SK-N-SH (cell line): ENCODE measurements around the gene HS2ST1. TPM values are rescaled to one million over a fixed set of nuclear protein-coding genes. Genes with fewer than 3 reads are reported as not detected.

Source experiments
- CTCF ChIA-PET: fragments of 300-600, 350-600 bp; formaldehyde crosslinking; extraction: SDS; loops from one replicate; lab custom pipeline; 2021; lab: Yijun Ruan, JAX
- POLR2A ChIA-PET: fragments of 350-600 bp; sonication (Branson Sonifier 250); formaldehyde crosslinking; extraction: SDS; loops from one replicate; lab custom pipeline; 2020; ENCODE audit warnings: antibody characterized with exemption, inconsistent platforms; lab: Yijun Ruan, JAX
- DNase-seq: peaks from one replicate; pipeline ENCODE4 v3.0.0; 2012
- H2AFZ ChIP-seq: fragments of 200-600 bp; sonication (generic); 2 replicates; pipeline ENCODE4 v1.8.1; 2016; ENCODE audit warnings: antibody characterized with exemption, mild to moderate bottlenecking, low read depth
- H3F3A ChIP-seq: fragments of 200-600 bp; sonication (generic); replicated peaks from 2 replicates; pipeline ENCODE3; 2016; ENCODE audit warnings: antibody characterized with exemption, mild to moderate bottlenecking; ENCODE audit not compliant: insufficient read depth
- H3K27ac ChIP-seq, 2 experiments: fragments of 200-500 bp in 1 of 2; fragments of 200-600 bp in 1 of 2; sonication (Bioruptor generic) in 1 of 2; sonication (generic), shearing (Covaris generic) in 1 of 2; 2 replicates each; pipeline versions ENCODE4 v1.5.1 to v1.6.1; 2014 to 2016; ENCODE audit warnings: low read depth in 2 of 2, inconsistent platforms in 1 of 2, low read length in 1 of 2, mild to moderate bottlenecking in 1 of 2, mixed read lengths in 1 of 2
- H3K27me3 ChIP-seq: fragments of 200-600 bp; sonication (generic), shearing (Covaris generic); 2 replicates; pipeline ENCODE4 v1.6.1; 2016; ENCODE audit warnings: mixed run types; ENCODE audit not compliant: insufficient read depth
- H3K36me3 ChIP-seq, 2 experiments: fragments of 200-500 bp in 1 of 2; fragments of 200-600 bp in 1 of 2; sonication (Bioruptor generic) in 1 of 2; sonication (generic) in 1 of 2; replicated peaks in 1 of 2; 2 replicates each; pipeline versions ENCODE3 to v1.5.1; 2014 to 2016; ENCODE audit warnings: low read length in 1 of 2, mild to moderate bottlenecking in 1 of 2; ENCODE audit not compliant: insufficient read depth in 2 of 2, control insufficient read depth in 1 of 2
- H3K4me1 ChIP-seq, 2 experiments: fragments of 200-500 bp in 1 of 2; fragments of 200-600 bp in 1 of 2; sonication (Bioruptor generic) in 1 of 2; sonication (generic), shearing (Covaris generic) in 1 of 2; 2 replicates each; pipeline versions ENCODE4 v1.5.1 to v1.6.1; 2014 to 2016; ENCODE audit warnings: low read depth in 1 of 2, low read length in 1 of 2, mixed run types in 1 of 2; ENCODE audit not compliant: insufficient read depth in 2 of 2, control insufficient read depth in 1 of 2
- H3K4me2 ChIP-seq: fragments of 200-600 bp; sonication (generic), shearing (Covaris generic); 2 replicates; pipeline ENCODE4 v1.6.1; 2017; ENCODE audit warnings: mixed run types
- H3K4me3 ChIP-seq, 2 experiments: fragments of 200-500 bp in 1 of 2; fragments of 200-600 bp in 1 of 2; sonication (Bioruptor generic) in 1 of 2; sonication (generic), shearing (Covaris generic) in 1 of 2; 2 replicates each; pipeline versions ENCODE4 v1.5.1 to v1.8.1; 2014 to 2016; ENCODE audit warnings: low read depth in 2 of 2, inconsistent platforms in 1 of 2, low read length in 1 of 2, mild to moderate bottlenecking in 1 of 2, mixed read lengths in 1 of 2, moderate library complexity in 1 of 2
- H3K79me2 ChIP-seq: fragments of 200-600 bp; sonication (generic); 2 replicates; pipeline ENCODE4 v1.8.1; 2017; ENCODE audit warnings: mild to moderate bottlenecking; ENCODE audit not compliant: insufficient read depth
- H3K9ac ChIP-seq: fragments of 200-600 bp; sonication (generic); 2 replicates; pipeline ENCODE4 v1.6.1; 2017; ENCODE audit warnings: mixed run types
- H3K9me2 ChIP-seq: fragments of 200-600 bp; sonication (generic); 2 replicates; pipeline ENCODE4 v1.6.1; 2017; ENCODE audit warnings: mixed run types
- H3K9me3 ChIP-seq: fragments of 200-600 bp; sonication (generic); 2 replicates; pipeline ENCODE4 v1.6.1; 2017; ENCODE audit warnings: mixed run types, mild to moderate bottlenecking, moderate library complexity
- H4K20me1 ChIP-seq: fragments of 200-600 bp; sonication (generic); 2 replicates; pipeline ENCODE4 v1.6.1; 2017; ENCODE audit warnings: mild to moderate bottlenecking, mixed run types; ENCODE audit not compliant: insufficient read depth
- CTCF ChIP-seq: fragments of 200-600 bp; sonication (generic); IDR thresholded peaks from 2 replicates; pipeline ENCODE4 v1.6.1; 2017; ENCODE audit warnings: antibody characterized with exemption, mild to moderate bottlenecking, moderate library complexity
- EZH2phosphoT487 ChIP-seq: fragments of 200-600 bp; sonication (generic); IDR thresholded peaks from 2 replicates; pipeline ENCODE4 v1.6.1; 2017; ENCODE audit warnings: low read depth, mixed run types, mild to moderate bottlenecking, antibody characterized with exemption, moderate library complexity, borderline replicate concordance
- FOXJ3 ChIP-seq: sonication (generic); formaldehyde crosslinking; IDR thresholded peaks from 2 replicates; pipeline ENCODE4 v1.5.1; 2020; ENCODE audit warnings: mild to moderate bottlenecking, missing genetic modification reagents
- FOXM1 ChIP-seq: IDR thresholded peaks from 2 replicates; pipeline ENCODE4 v1.4.0; 2012; ENCODE audit warnings: low read depth, mild to moderate bottlenecking
- GATA2 ChIP-seq: sonication (generic); formaldehyde crosslinking; IDR thresholded peaks from 2 replicates; pipeline ENCODE4 v1.5.0; 2020; ENCODE audit warnings: mild to moderate bottlenecking, missing genetic modification reagents
- IRF3 ChIP-seq: fragments of 150-350 bp; IDR thresholded peaks from 2 replicates; pipeline ENCODE4 v1.6.1; 2016; ENCODE audit warnings: mild to moderate bottlenecking, low read depth, low read length
- JUND ChIP-seq: IDR thresholded peaks from 2 replicates; pipeline ENCODE4 v1.4.0; 2012
- MEF2A ChIP-seq: IDR thresholded peaks from 2 replicates; pipeline ENCODE4 v1.4.0; 2012; ENCODE audit warnings: low read depth, borderline replicate concordance
- NFIC ChIP-seq: IDR thresholded peaks from 2 replicates; pipeline ENCODE4 v1.4.0; 2012; ENCODE audit warnings: borderline replicate concordance
- NRF1 ChIP-seq: IDR thresholded peaks from 2 replicates; pipeline ENCODE4 v1.6.1; 2012; ENCODE audit warnings: low read depth, mild to moderate bottlenecking, low read length
- POLR2AphosphoS5 ChIP-seq: IDR thresholded peaks from 2 replicates; pipeline ENCODE4 v1.6.1; 2012; ENCODE audit warnings: low read depth, low read length
- RCOR1 ChIP-seq: fragments of 150-350 bp; IDR thresholded peaks from 2 replicates; pipeline ENCODE4 v1.6.1; 2017; ENCODE audit warnings: antibody characterized with exemption, low read length
- RXRA ChIP-seq: IDR thresholded peaks from 2 replicates; pipeline ENCODE4 v1.4.0; 2012; ENCODE audit warnings: low read depth, mild to moderate bottlenecking, borderline replicate concordance
- SMC3 ChIP-seq: IDR thresholded peaks from 2 replicates; pipeline ENCODE4 v1.6.1; 2012; ENCODE audit warnings: low read depth, low read length, improper control_type of control experiment
- TAF1 ChIP-seq: IDR thresholded peaks from 2 replicates; pipeline ENCODE4 v1.6.1; 2012; ENCODE audit warnings: low read depth, mild to moderate bottlenecking, low read length, moderate library complexity, borderline replicate concordance
- TEAD4 ChIP-seq: IDR thresholded peaks from 2 replicates; pipeline ENCODE4 v1.4.0; 2012; ENCODE audit warnings: mild to moderate bottlenecking, borderline replicate concordance; ENCODE audit not compliant: insufficient read depth
- USF2 ChIP-seq: fragments of 150-350 bp; IDR thresholded peaks from 2 replicates; pipeline ENCODE4 v1.6.1; 2017; ENCODE audit warnings: antibody characterized with exemption, low read length, low read depth, borderline replicate concordance
- YY1 ChIP-seq: IDR thresholded peaks from 2 replicates; pipeline ENCODE4 v1.4.0; 2012; ENCODE audit warnings: low read depth, mild to moderate bottlenecking
- WGBS: methylation state at CpG from one replicate; pipeline ENCODE4 v1.1.6; 2017; ENCODE audit warnings: low lambda C conversion rate; 5-methylcytosine and 5-hydroxymethylcytosine counted together
- polyA plus RNA-seq, 3 experiments: library from polyadenylated mRNA; depleted of rRNA; stranded (reverse); fragments of >200 nt; gene quantifications; 2 replicates each; pipeline ENCODE4 v1.2.3, GENCODE V29; 2012
- TF ChIP-seq, protein P1 (sequence below): IDR thresholded peaks from 2 replicates; pipeline ENCODE4 v1.6.1; 2012; ENCODE audit warnings: mild to moderate bottlenecking, low read depth, low read length, moderate library complexity
- TF ChIP-seq, protein P2 (sequence below): IDR thresholded peaks from 2 replicates; pipeline ENCODE4 v1.4.0; 2012; ENCODE audit warnings: low read depth, borderline replicate concordance

Gene HS2ST1
- polyA plus RNA-seq, 1 of the 3 experiments (the other 2 are of a cell fraction), result 16.6 TPM

DNA sequence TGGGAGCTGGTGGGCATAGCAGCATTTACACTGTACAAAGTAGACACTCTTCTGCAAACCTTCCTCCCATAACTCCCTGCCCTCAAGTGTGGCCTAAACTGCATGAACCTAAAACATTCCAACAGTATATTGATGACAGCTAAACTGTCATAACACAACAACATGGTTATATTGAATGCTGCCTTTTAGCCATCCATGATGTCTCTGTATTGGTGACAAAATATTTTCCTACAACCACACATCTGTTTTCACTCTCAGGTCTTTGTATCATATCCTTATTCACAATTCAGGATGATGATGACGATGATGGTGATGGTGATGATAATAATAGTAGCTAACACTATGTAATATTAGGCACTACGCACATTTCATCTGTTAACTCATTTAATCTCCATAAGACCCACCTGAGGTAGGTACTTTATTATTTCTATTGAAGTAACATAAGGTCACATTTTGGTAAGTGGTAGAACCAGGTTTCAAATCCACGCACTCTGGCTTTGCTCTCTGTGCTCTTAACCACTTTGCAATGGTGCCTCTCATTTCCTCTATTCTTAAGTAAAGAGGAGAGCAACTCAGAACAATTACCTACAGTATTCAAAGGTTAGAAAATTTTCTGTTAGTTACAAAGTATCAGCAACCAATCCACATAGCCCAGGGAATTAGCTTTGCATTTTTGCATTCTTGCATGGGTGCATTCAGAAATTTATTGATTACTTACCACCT, 229.1 kb downstream of the HS2ST1 start:
- H3K27me3 ChIP-seq, result no peaks in the 10 kb centered on the region
- H3K9me2 ChIP-seq, result no peaks in the 10 kb centered on the region
- DNase-seq, result no peak
- H3K9me3 ChIP-seq, result no peaks in the 10 kb centered on the region
- H4K20me1 ChIP-seq, result no peaks in the 10 kb centered on the region
- H3K27ac ChIP-seq, result no peak overlapping the region
- H3K4me3 ChIP-seq, result no peak overlapping the region
- POLR2A ChIA-PET, result no interaction called here
- H2AFZ ChIP-seq, result no peak overlapping the region
- CTCF ChIA-PET, result interaction anchor here (1.4 kb wide), 1 partner anchor 12 kb away, joined by 6 read pairs; no protein-coding TSS in a partner anchor
- H3K4me1 ChIP-seq, result no peaks in the 10 kb centered on the region
- no peaks in the 10 kb centered on the region for H3F3A ChIP-seq
- H3K79me2 ChIP-seq, result no peaks in the 10 kb centered on the region
- TF ChIP-seq YY1, result no peak
- TF ChIP-seq TAF1, result no peak
- no peak for TF ChIP-seq FOXJ3 (CRISPR knock-in tag)
- TF ChIP-seq SMC3, result no peak
- TF ChIP-seq NFIC, result no peak
- TF ChIP-seq EZH2phosphoT487, result no peak
- TF ChIP-seq, protein P1, sequence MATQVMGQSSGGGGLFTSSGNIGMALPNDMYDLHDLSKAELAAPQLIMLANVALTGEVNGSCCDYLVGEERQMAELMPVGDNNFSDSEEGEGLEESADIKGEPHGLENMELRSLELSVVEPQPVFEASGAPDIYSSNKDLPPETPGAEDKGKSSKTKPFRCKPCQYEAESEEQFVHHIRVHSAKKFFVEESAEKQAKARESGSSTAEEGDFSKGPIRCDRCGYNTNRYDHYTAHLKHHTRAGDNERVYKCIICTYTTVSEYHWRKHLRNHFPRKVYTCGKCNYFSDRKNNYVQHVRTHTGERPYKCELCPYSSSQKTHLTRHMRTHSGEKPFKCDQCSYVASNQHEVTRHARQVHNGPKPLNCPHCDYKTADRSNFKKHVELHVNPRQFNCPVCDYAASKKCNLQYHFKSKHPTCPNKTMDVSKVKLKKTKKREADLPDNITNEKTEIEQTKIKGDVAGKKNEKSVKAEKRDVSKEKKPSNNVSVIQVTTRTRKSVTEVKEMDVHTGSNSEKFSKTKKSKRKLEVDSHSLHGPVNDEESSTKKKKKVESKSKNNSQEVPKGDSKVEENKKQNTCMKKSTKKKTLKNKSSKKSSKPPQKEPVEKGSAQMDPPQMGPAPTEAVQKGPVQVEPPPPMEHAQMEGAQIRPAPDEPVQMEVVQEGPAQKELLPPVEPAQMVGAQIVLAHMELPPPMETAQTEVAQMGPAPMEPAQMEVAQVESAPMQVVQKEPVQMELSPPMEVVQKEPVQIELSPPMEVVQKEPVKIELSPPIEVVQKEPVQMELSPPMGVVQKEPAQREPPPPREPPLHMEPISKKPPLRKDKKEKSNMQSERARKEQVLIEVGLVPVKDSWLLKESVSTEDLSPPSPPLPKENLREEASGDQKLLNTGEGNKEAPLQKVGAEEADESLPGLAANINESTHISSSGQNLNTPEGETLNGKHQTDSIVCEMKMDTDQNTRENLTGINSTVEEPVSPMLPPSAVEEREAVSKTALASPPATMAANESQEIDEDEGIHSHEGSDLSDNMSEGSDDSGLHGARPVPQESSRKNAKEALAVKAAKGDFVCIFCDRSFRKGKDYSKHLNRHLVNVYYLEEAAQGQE, result no peak
- no peak for TF ChIP-seq GATA2 (CRISPR knock-in tag)
- no peak for TF ChIP-seq FOXM1
- TF ChIP-seq RXRA, result no peak
- TF ChIP-seq CTCF, result no peak
- no peak for TF ChIP-seq JUND
- TF ChIP-seq MEF2A, result no peak
- TF ChIP-seq RCOR1, result no peak
- TF ChIP-seq USF2, result no peak
- TF ChIP-seq POLR2AphosphoS5, result no peak
- TF ChIP-seq NRF1, result no peak
- no peak for TF ChIP-seq TEAD4
- TF ChIP-seq, protein P2, sequence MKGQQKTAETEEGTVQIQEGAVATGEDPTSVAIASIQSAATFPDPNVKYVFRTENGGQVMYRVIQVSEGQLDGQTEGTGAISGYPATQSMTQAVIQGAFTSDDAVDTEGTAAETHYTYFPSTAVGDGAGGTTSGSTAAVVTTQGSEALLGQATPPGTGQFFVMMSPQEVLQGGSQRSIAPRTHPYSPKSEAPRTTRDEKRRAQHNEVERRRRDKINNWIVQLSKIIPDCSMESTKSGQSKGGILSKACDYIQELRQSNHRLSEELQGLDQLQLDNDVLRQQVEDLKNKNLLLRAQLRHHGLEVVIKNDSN, result no peak
- TF ChIP-seq IRF3, result no peak
- no peak overlapping the region for H3K9ac ChIP-seq
- no peak overlapping the region for H3K4me2 ChIP-seq
- WGBS, result 77% methylated on average over 3 of the region's 3 CpGs
- no peaks in the 10 kb centered on the region for H3K36me3 ChIP-seq
